ENCODE data around the gene CHEK1.

GRCh38 chr11:125694951-125695350 lies 70.0 kb downstream of the CHEK1 start:
- TF ChIP-seq CTCF (IDR thresholded peaks at IDR 0.05): no peak
- TF ChIP-seq SIN3A (IDR thresholded peaks at IDR 0.05; ENCODE audit: borderline replicate concordance, insufficient read depth, low read depth, low read length): no peak
- no peak for TF ChIP-seq REST (IDR thresholded peaks at IDR 0.05; ENCODE audit: insufficient read depth in 1 of 2, low read depth in 2 of 2, low read length in 1 of 2)
- TF ChIP-seq POLR2AphosphoS5 (IDR thresholded peaks at IDR 0.05; ENCODE audit: low read depth, low read length): no peak

Measured in Panc1 (cell line).